GM10248 (cell line): ENCODE measurements around the gene IRGQ.

ENCODE experiments used
- CTCF ChIA-PET: fragments of 300-600 bp; sonication (Branson Sonifier 250); formaldehyde crosslinking; extraction: SDS; loops from one replicate; lab custom pipeline; 2021; ENCODE audit warnings: antibody characterized with exemption; lab: Yijun Ruan, JAX
- POLR2A ChIA-PET: fragments of 350-650 bp; sonication (Branson Sonifier 250); formaldehyde crosslinking; extraction: SDS; loops from one replicate; lab custom pipeline; 2020; ENCODE audit warnings: antibody characterized with exemption; lab: Yijun Ruan, JAX
- DNase-seq: peaks from one replicate; pipeline ENCODE4 v3.0.0; 2012; ENCODE audit errors: extremely low spot score
- CTCF ChIP-seq: IDR thresholded peaks from 2 replicates; pipeline ENCODE4 v1.5.1; 2012; ENCODE audit warnings: mild to moderate bottlenecking, low read depth; ENCODE audit errors: extremely low read depth, missing control alignments, control extremely low read depth

IRGQ gene

GRCh38 chr19:43625918-43626579, 30.1 kb upstream of the IRGQ start:
- ChIA-PET CTCF (interaction anchor here (0.7 to 2.0 kb wide), 4 partner anchors 42 to 183 kb away, joined by 3 to 8 read pairs (median 4); no protein-coding TSS in a partner anchor), POLR2A (no interaction called here)
- no peak for TF ChIP-seq CTCF
- peak; percentile 46 for DNase-seq

- peak; percentile 87 for DNase-seq
- TF ChIP-seq CTCF = peak; percentile 68
- ChIA-PET POLR2A (no interaction called here), CTCF (interaction anchor here (1.0 to 2.0 kb wide), 3 partner anchors 44 to 69 kb away, joined by 3 to 8 read pairs (median 4); no protein-coding TSS in a partner anchor)
Measured at GRCh38 chr19:43624933-43625332, 29.0 kb upstream of the IRGQ start.

GRCh38 chr19:43623889-43624670, 28.1 kb upstream of the IRGQ start:
- ChIA-PET CTCF (interaction anchor here (1.0 to 1.4 kb wide), 2 partner anchors 44 to 121 kb away, joined by 3 read pairs; no protein-coding TSS in a partner anchor), POLR2A (no interaction called here)
- no peak for DNase-seq
- TF ChIP-seq CTCF = no peak

- no peak for TF ChIP-seq CTCF
- ChIA-PET POLR2A (no interaction called here), CTCF (no interaction called here)
- no peak for DNase-seq
Measured at GRCh38 chr19:43622956-43623355, 27.0 kb upstream of the IRGQ start.

GRCh38 chr19:43622070-43622469, 26.1 kb upstream of the IRGQ start:
- POLR2A ChIA-PET = no interaction called here
- no peak for TF ChIP-seq CTCF
- CTCF ChIA-PET = interaction anchor here (0.9 kb wide), 1 partner anchor 15 kb away, joined by 3 read pairs; no protein-coding TSS in a partner anchor
- no peak for DNase-seq

- CTCF ChIA-PET = interaction anchor here (0.7 kb wide), 1 partner anchor 65 kb away, joined by 3 read pairs; no protein-coding TSS in a partner anchor
- DNase-seq = no peak
- POLR2A ChIA-PET = interaction anchor here (0.6 kb wide), 1 partner anchor 1973 kb away, joined by 3 read pairs; no protein-coding TSS in a partner anchor
- TF ChIP-seq CTCF = no peak
Measured at GRCh38 chr19:43620061-43621001, 24.4 kb upstream of the IRGQ start.
